K562 (cell line): ENCODE data around the gene KLRC2. TPM values are rescaled to one million over a fixed set of nuclear protein-coding genes. Genes with fewer than 3 reads are reported as not detected.
"Not testable (repeated sequence)": the region's sequence is repeated elsewhere in the genome, so short reads cannot be mapped to it uniquely, and the experiment has no call there.

ENCODE experiments used
- ATAC-seq: fragments of 200-7000 bp; cut with Tn5 transposase; 3 replicates; pipeline ENCODE4 v1.9.1; 2020; ENCODE audit warnings: moderate library complexity
- BruUV-seq: library from RNA; stranded (reverse); fragments of 400-500 nt; replicated peaks from 2 replicates; lab custom pipeline; 2021; lab: Mats Ljungman, UMichigan
- CTCF ChIA-PET: fragments of 300-600 bp; formaldehyde crosslinking; extraction: SDS; loops from one replicate; lab custom pipeline; 2021; ENCODE audit warnings: low intra/inter-chr PET ratio; lab: Yijun Ruan, JAX
- POLR2A ChIA-PET: fragments of 300-600, 350-650 bp; sonication (Branson Sonifier 250); formaldehyde crosslinking; extraction: SDS; loops from one replicate; lab custom pipeline; 2021; ENCODE audit warnings: antibody characterized with exemption, inconsistent platforms; lab: Yijun Ruan, JAX
- DNase-seq, 4 experiments: peaks; one replicate each; pipeline versions ENCODE4 v3.0.0 to v3.0.0-alpha.2; 2011 to 2018; ENCODE audit warnings: low spot score in 3 of 4, mixed read lengths in 3 of 4; ENCODE audit errors: extremely low read depth in 1 of 4
- FAIRE-seq: peaks from 2 replicates; lab custom pipeline; 2011; peaks lifted over from hg19 to GRCh38; lab: Jason Lieb, UNC
- H2AFZ ChIP-seq: 2 replicates; pipeline ENCODE4 v1.6.0; 2011; ENCODE audit warnings: low read depth, low read length, control low read depth, inconsistent platforms
- H3K27ac ChIP-seq: fragments of 200-600 bp; 3 replicates; pipeline ENCODE4 v1.8.0; 2011; ENCODE audit warnings: low read depth, mild to moderate bottlenecking, control low read depth, inconsistent platforms, low read length, moderate library complexity, mixed read lengths; ENCODE audit errors: extremely low read depth
- H3K27me3 ChIP-seq, 2 experiments: fragments of 300-600 bp in 1 of 2; 2 replicates in 1 of 2; 3 replicates in 1 of 2; pipeline versions ENCODE4 v1.6.0 to v1.8.0; 2011; ENCODE audit warnings: inconsistent platforms in 2 of 2, low read length in 2 of 2, mild to moderate bottlenecking in 1 of 2, mixed read lengths in 1 of 2, moderate library complexity in 1 of 2; ENCODE audit not compliant: control insufficient read depth in 2 of 2, insufficient read depth in 2 of 2
- H3K36me3 ChIP-seq: fragments of 300-600 bp; 3 replicates; pipeline ENCODE4 v1.8.0; 2011; ENCODE audit warnings: mild to moderate bottlenecking, low read length, inconsistent platforms; ENCODE audit not compliant: control insufficient read depth, insufficient read depth
- H3K4me1 ChIP-seq, 2 experiments: fragments of 200-600 bp in 1 of 2; replicated peaks in 1 of 2; 2 replicates in 1 of 2; 3 replicates in 1 of 2; pipeline versions ENCODE4 v1.5.1 to v1.8.0; 2011; ENCODE audit warnings: inconsistent platforms in 2 of 2, low read length in 2 of 2, mild to moderate bottlenecking in 1 of 2, mixed read lengths in 1 of 2, moderate library complexity in 1 of 2; ENCODE audit not compliant: control insufficient read depth in 2 of 2, insufficient read depth in 2 of 2
- H3K4me2 ChIP-seq: 2 replicates; pipeline ENCODE4 v1.6.1; 2011; ENCODE audit warnings: low read length, control low read depth, inconsistent platforms, mixed read lengths; ENCODE audit not compliant: insufficient read depth
- H3K4me3 ChIP-seq: fragments of 200-600 bp; sonication (generic), shearing (Covaris generic); 2 replicates; pipeline ENCODE4 v1.5.1; 2016; ENCODE audit warnings: control low read depth, inconsistent platforms
- H3K79me2 ChIP-seq: fragments of 200-600 bp; 3 replicates; pipeline ENCODE4 v1.8.0; 2011; ENCODE audit warnings: low read length, inconsistent platforms; ENCODE audit not compliant: control insufficient read depth, insufficient read depth
- H3K9ac ChIP-seq, 2 experiments: 2 replicates each; pipeline versions ENCODE4 v1.6.0 to v1.6.1; 2011; ENCODE audit warnings: low read depth in 2 of 2, low read length in 2 of 2, control low read depth in 1 of 2, inconsistent platforms in 1 of 2, mild to moderate bottlenecking in 1 of 2, mixed read lengths in 1 of 2; ENCODE audit not compliant: insufficient read depth in 1 of 2
- H3K9me1 ChIP-seq: one replicate; pipeline ENCODE4 v1.6.0; 2011; ENCODE audit warnings: inconsistent platforms, mild to moderate bottlenecking, low read length, moderate library complexity; ENCODE audit not compliant: control insufficient read depth, insufficient read depth
- H3K9me3 ChIP-seq: replicated peaks from 2 replicates; pipeline ENCODE4 v1.5.1; 2011; ENCODE audit warnings: low read depth, low read length, inconsistent platforms; ENCODE audit not compliant: control insufficient read depth, insufficient read depth
- H4K20me1 ChIP-seq: replicated peaks from 2 replicates; pipeline ENCODE4 v1.6.1; 2011; ENCODE audit warnings: low read length, inconsistent platforms, mixed read lengths; ENCODE audit not compliant: control insufficient read depth, insufficient read depth
- CUX1 ChIP-seq: fragments of 200-800 bp; sonication (Bioruptor generic); IDR thresholded peaks from 2 replicates; pipeline ENCODE4 v1.6.1; 2016; ENCODE audit warnings: missing genetic modification characterization, missing compliant biosample characterization
- WGBS: fragments of 100-300 bp; shearing (Covaris generic); methylation state at CpG from one replicate; pipeline ENCODE4 v1.1.6; 2016; ENCODE audit warnings: low coverage, mixed read lengths; ENCODE audit not compliant: insufficient coverage; ENCODE audit errors: missing lambda C conversion rate; 5-methylcytosine and 5-hydroxymethylcytosine counted together
- in situ Hi-C: fragments of 300-500 bp; cut with MboI; formaldehyde crosslinking; loops from 4 replicates; pipeline ENCODE4 v1.15.0; 2018; ENCODE audit warnings: inconsistent platforms, mixed read lengths
- intact Hi-C: fragments of 100-400 bp; cut with micrococcal nuclease; formaldehyde crosslinking; loops from 2 replicates; pipeline ENCODE4 v1.14.2; 2022
- polyA plus RNA-seq, 8 experiments: library from polyadenylated mRNA; depleted of rRNA in 4 of 8; stranded (reverse) in 5 of 8; unstranded in 3 of 8; fragments of >200 nt; fragmentation: Nextera tagmentation in 2 of 8; fragmentation: Illumina TruSeq in 1 of 8; extraction: Ambion mirVana in 2 of 8; extraction: Trizol in 1 of 8; gene quantifications; 2 replicates each; pipeline versions ENCODE4 v1.2.1 to v1.2.3, GENCODE V29; 2011 to 2014; ENCODE audit warnings: inconsistent platforms in 1 of 8, missing spikeins in 1 of 8
- total RNA-seq, 7 experiments: library from RNA; depleted of rRNA in 6 of 7; stranded (reverse); fragments of >200 nt in 6 of 7; fragmentation: Illumina TruSeq in 2 of 7; extraction: Trizol in 2 of 7; gene quantifications; 2 replicates each; pipeline versions ENCODE4 v1.2.1 to v1.2.3, GENCODE V29; 2011 to 2021; ENCODE audit warnings: low replicate concordance in 1 of 7

The KLRC2 gene
- total and polyA plus RNA-seq, 9 of the 15 experiments (the other 6 are each of a cell fraction or from before 2014, with no cell fraction given) = not detected

GRCh38 chr12:10448236-10448635 is 12.4 kb upstream of the KLRC2 start:
- DNase-seq = no peak
- intact Hi-C loops = no loop called here
- Histone ChIP-seq H3K36me3 (no peaks in the 10 kb centered on the region), H3K9ac (no peak overlapping the region), H2AFZ (0 out of 2 replicates have a peak overlapping the region, but pooled peaks have one; percentile 45), H3K27ac (no peak overlapping the region), H3K27me3 (no peaks in the 10 kb centered on the region), H3K9me3 (no peaks in the 10 kb centered on the region; the same call in 1 of the 2 replicates), H3K9me1 (no peaks in the 10 kb centered on the region), H3K4me3 (no peak overlapping the region), H3K4me2 (no peak overlapping the region), H3K4me1 (no peaks in the 10 kb centered on the region), H4K20me1 (no peaks in the 10 kb centered on the region), H3K79me2 (no peaks in the 10 kb centered on the region)
- no peak for ATAC-seq
- no TSS peak for BruUV-seq
- ChIA-PET CTCF (no interaction called here), POLR2A (no interaction called here)
- FAIRE-seq = no peak
- 57% methylated on average over 1 of the region's 4 CpGs for WGBS
- TF ChIP-seq CUX1 = no peak
- in situ Hi-C loops = no loop called here

GRCh38 chr12:10446052-10446451 is 10.2 kb upstream of the KLRC2 start:
- POLR2A ChIA-PET, H3K9me3 ChIP-seq, CTCF ChIA-PET, H2AFZ ChIP-seq, intact Hi-C loops, BruUV-seq, DNase-seq, H3K4me1 ChIP-seq, FAIRE-seq, H3K9ac ChIP-seq, H3K4me2 ChIP-seq, in situ Hi-C loops, H3K79me2 ChIP-seq, H3K9me1 ChIP-seq, H3K4me3 ChIP-seq, H3K36me3 ChIP-seq, H4K20me1 ChIP-seq, H3K27me3 ChIP-seq, H3K27ac ChIP-seq, ATAC-seq: not testable (repeated sequence)
- 0% methylated on average over 2 of the region's 5 CpGs for WGBS

GRCh38 chr12:10441144-10441543 is 5.3 kb upstream of the KLRC2 start:
- in situ Hi-C loops, H3K9me3 ChIP-seq, H3K4me3 ChIP-seq, POLR2A ChIA-PET, CTCF ChIA-PET, H3K9ac ChIP-seq, H3K79me2 ChIP-seq, FAIRE-seq, ATAC-seq, H2AFZ ChIP-seq, DNase-seq, H3K4me2 ChIP-seq, H3K4me1 ChIP-seq, BruUV-seq, H3K9me1 ChIP-seq, H4K20me1 ChIP-seq, intact Hi-C loops, H3K27me3 ChIP-seq, H3K27ac ChIP-seq, H3K36me3 ChIP-seq: not testable (repeated sequence)
- 40% methylated on average over 4 of the region's 8 CpGs for WGBS
